NCI-H446 (cell line): ENCODE measurements around the gene PSMD2.
A peak's percentile ranks its signal among the peaks of the same experiment; 100 is the strongest.

Experiments
- DNase-seq, 2 experiments: peaks; one replicate each; lab custom pipeline; 2025; lab: John Stamatoyannopoulos, UW

Gene PSMD2

DNA sequence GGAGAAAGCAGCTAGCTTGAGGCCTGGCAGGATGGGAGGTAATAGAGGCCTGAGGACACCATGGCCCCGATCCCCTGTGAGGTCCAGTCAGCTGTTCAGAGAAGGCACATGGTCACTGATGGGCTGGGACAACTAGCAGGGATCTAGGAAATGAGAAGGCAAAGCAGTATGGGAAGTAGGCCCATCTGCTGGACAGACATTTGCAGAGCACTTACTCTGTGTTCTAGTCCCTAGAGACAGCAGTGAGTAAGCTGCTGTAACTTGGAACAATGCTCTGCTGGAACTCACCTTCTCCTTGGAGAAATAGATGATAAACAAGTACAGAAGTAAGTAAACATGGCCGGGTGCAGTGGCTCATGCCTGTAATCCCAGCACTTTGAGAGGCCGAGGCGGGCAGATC, 16.1 kb upstream of the PSMD2 start:
- DNase-seq: no peak

DNA sequence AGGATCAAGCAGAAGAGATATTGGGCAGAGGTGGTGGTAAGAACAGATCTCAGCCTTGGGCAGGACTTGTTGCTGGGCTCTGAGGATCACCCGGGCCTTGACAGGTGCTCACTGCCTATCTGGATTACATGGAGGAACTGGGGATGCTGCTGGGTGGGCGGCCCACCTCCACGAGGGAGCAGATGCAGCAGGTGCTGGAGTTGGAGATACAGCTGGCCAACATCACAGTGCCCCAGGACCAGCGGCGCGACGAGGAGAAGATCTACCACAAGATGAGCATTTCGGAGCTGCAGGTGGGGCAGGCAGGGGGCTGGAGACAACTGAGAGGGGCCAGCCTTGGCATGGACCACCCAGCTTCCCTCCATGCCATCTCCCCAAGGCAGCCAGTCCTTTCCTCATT, 15.4 kb upstream of the PSMD2 start:
- no peak for DNase-seq

- peak in 1 of 2 experiments; percentile 77 for DNase-seq
Observed at GRCh38 chr3:184284696-184285095, 14.3 kb upstream of the PSMD2 start.

DNA sequence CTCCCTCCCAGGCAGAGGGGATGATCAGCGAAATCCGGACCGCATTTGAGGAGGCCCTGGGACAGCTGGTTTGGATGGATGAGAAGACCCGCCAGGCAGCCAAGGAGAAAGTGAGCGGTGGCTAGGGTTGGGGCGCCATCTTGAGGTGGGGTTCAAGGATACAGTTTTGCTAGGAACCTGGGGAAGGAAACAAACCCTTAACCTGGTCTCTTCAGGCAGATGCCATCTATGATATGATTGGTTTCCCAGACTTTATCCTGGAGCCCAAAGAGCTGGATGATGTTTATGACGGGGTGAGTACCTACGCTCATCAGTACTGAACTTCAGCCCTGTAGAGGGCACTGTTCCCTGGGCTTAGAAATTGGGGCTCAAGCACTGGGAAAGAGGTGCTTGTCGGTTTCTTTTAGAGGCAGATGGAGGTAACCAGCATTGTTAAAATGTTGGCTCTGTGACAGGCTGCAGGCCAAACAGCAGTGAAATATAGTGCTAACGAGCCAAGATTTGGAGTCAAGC, 9.6 kb upstream of the PSMD2 start:
- DNase-seq: peak; percentile 30 to 76

DNA sequence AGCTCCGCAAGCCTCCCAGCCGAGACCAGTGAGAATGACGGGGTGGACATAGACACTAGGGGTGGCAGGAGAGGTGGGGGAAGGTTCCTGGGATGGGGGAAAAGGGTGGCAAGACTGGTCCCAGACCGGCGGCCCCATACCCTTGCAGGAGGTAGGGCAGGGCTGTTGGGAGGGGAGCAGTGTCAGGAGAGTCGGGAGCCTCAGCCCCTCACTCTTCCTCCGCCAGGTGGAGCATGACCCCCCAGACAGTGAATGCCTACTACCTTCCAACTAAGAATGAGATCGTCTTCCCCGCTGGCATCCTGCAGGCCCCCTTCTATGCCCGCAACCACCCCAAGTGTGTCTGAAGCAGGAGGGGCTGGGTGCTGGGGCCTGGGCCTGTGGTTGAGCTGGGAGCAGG, 8.7 kb upstream of the PSMD2 start:
- DNase-seq: no peak

DNA sequence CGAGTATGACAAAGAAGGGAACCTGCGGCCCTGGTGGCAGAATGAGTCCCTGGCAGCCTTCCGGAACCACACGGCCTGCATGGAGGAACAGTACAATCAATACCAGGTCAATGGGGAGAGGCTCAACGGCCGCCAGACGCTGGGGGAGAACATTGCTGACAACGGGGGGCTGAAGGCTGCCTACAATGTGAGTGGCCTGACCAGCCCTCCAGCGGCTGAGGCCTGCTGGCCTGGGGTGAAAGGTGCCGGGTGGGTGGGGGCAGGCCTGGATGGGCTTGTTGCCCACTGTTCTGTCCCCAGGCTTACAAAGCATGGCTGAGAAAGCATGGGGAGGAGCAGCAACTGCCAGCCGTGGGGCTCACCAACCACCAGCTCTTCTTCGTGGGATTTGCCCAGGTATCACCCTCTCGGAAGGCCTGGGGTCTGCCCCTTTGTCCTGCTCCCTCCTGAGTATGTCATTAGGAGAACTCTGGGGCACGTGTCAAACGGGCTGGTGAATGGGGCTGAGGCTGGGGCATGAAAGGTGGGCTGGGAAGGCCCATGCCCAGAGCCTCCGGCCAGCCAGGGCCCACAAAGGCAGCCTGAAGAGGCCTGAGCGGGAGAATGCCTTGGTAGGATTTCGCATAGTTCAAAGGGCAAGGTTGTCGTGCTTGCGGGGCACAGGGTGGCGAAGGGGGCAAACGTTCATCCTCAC, 7.8 kb upstream of the PSMD2 start:
- DNase-seq: no peak

- no peak for DNase-seq
Observed at GRCh38 chr3:184291738-184292445, 7.1 kb upstream of the PSMD2 start.

GRCh38 chr3:184295771-184296170, 3.3 kb upstream of the PSMD2 start:
- DNase-seq: no peak

GRCh38 chr3:184296616-184297015, 2.4 kb upstream of the PSMD2 start:
- no peak for DNase-seq

DNA sequence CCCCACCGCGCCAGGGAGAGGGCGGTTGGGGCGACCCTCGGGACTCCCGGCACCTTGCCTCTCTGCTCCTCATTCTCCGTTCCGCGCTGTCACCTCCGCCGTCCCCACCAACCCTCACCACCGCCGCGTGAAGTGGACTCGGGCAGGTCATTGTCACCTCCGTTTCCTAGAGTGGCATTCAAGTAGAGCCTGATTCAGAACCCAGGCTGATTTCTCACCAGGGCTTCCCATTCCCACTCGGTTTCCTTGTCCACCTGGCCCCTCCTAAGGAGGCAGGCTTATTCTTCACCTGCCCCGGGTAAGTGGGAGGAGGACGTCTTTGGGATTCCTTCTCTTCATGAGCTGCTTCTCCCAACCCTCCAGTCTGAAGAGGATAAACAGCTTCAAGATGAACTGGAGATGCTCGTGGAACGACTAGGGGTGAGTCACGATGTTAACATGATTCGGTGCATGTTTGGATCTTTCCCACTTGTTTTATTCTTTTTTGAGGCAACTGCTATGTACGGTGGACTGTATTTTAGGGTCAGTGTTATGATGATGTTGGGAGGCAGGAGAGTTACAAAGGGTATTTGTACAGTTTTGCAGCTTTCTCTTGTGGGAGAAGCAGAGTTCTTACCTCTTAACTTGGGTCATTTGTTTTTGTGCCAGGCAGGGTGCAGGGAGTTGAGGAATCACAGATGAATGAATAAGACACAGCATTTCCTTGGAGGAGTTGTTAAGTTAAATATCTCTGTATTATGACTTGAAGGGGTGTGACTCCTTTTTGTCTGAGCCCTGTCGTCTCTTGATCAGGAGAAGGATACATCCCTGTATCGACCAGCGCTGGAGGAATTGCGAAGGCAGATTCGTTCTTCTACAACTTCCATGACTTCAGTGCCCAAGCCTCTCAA, 692 bp downstream of the PSMD2 start:
- DNase-seq: no peak

DNA sequence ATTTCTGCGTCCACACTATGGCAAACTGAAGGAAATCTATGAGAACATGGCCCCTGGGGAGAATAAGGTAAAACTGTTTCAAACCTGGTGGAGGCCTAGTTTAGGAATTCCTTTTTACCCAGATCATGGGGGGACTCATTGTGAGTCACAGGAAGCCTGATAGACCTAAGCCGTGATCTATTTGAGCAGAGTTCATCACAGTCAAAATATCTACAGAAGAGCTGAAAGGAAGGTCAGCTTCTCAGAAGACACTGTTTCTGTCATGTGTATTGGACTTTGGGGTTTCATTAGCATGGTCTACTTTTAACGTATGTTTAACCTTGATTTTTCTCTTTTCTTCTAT, 1.3 kb downstream of the PSMD2 start:
- DNase-seq: no peak

DNA sequence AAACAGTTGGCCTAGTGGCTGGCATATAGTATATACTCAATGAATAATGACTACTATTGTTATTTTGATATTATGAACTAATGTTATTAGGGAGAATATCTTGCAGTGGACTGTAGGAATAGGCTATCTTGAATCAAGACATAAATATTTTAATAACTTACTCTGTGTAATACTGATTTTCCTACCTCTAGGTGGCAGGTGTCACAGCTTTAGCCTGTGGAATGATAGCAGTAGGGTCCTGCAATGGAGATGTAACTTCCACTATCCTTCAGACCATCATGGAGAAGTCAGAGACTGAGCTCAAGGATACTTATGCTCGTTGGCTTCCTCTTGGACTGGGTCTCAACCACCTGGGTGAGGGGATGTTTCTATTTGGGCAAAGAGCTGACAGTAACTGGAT, 6.5 kb downstream of the PSMD2 start:
- no peak for DNase-seq

GRCh38 chr3:184306341-184306972, 7.4 kb downstream of the PSMD2 start:
- DNase-seq: no peak

- DNase-seq: no peak
Observed at GRCh38 chr3:184307915-184308314, 8.9 kb downstream of the PSMD2 start.

DNA sequence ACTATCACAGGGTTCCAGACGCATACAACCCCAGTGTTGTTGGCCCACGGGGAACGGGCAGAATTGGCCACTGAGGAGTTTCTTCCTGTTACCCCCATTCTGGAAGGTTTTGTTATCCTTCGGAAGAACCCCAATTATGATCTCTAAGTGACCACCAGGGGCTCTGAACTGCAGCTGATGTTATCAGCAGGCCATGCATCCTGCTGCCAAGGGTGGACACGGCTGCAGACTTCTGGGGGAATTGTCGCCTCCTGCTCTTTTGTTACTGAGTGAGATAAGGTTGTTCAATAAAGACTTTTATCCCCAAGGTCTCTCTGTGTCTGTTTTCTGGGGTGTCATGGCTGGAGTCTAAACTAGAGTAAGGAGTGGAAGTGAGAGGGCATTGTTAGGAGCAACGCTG, 9.7 kb downstream of the PSMD2 start:
- DNase-seq: no peak

- no peak for DNase-seq
Observed at GRCh38 chr3:184311633-184312032, 12.6 kb downstream of the PSMD2 start.

DNA sequence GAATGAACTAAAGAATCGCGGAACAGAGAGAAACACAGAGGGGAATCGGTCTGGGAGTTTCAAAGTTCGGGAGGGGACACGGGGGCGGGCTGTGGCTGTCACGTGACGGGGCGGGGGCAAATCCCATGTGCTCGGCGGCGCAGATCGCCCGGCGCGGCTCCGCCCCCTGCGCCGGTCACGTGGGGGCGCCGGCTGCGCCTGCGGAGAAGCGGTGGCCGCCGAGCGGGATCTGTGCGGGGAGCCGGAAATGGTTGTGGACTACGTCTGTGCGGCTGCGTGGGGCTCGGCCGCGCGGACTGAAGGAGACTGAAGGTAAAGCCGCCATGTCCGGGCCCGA, 15.3 kb downstream of the PSMD2 start, which contains the start of gene EIF4G1:
Gene EIF4G1 (plus strand): TSS at position 244 of the 337 bp plus-strand sequence. CDS start 1,191 bp downstream, outside the sequence.
- peak; percentile 88 to 97 for DNase-seq

GRCh38 chr3:184314700-184315542, 15.9 kb downstream of the PSMD2 start:
- DNase-seq: peak; percentile 26 to 67

DNA sequence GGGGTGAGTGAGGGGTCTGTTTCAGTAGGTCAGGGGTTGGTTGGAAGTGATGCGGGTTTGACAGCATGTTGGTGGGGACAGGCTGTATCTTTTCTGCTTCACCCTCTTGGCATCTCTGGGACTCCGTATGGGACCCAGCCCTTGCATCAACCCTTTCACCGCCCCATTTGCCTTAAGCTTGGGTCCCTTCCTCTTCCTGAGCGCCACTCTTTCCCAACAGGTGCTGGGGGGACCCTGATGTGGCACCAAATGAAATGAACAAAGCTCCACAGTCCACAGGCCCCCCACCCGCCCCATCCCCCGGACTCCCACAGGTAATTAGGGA, 16.5 kb downstream of the PSMD2 start:
- no peak for DNase-seq

GRCh38 chr3:184315871-184316661, 17.0 kb downstream of the PSMD2 start:
- no peak for DNase-seq

GRCh38 chr3:184316792-184317191, 17.8 kb downstream of the PSMD2 start:
- DNase-seq: no peak
